Skeletal muscle cell (primary cell): Measurements from ENCODE around the gene TTLL7.
A peak's percentile ranks its signal among the peaks of the same experiment; 100 is the strongest.
"Not testable (repeated sequence)": the region's sequence is repeated elsewhere in the genome, so short reads cannot be mapped to it uniquely, and the experiment has no call there.

ENCODE experiments used
- DNase-seq: peaks from one replicate; pipeline ENCODE4 v3.0.0-alpha.2; 2010; ENCODE audit warnings: low read depth
- H3K4me3 ChIP-seq: 2 replicates; pipeline ENCODE4 v1.5.1; 2011; ENCODE audit warnings: low read depth, mild to moderate bottlenecking, control low read depth, low read length, moderate library complexity

The TTLL7 gene

GRCh38 chr1:83934550-83934949 lies 64.4 kb downstream of the TTLL7 start:
- DNase-seq = no peak
- H3K4me3 ChIP-seq = no peak overlapping the region

GRCh38 chr1:83932693-83933092 lies 66.2 kb downstream of the TTLL7 start:
- H3K4me3 ChIP-seq = no peak overlapping the region
- no peak for DNase-seq

- no peak for DNase-seq
Observed at GRCh38 chr1:83932281-83932680, 66.7 kb downstream of the TTLL7 start.

GRCh38 chr1:83931658-83932253 lies 67.2 kb downstream of the TTLL7 start:
- no peak for DNase-seq
- no peak overlapping the region for H3K4me3 ChIP-seq

More at GRCh38 chr1:83932281-83932680, 66.7 kb downstream of the TTLL7 start:
- H3K4me3 ChIP-seq = no peak overlapping the region

GRCh38 chr1:83929184-83929583 lies 69.7 kb downstream of the TTLL7 start:
- DNase-seq = peak; percentile 78
- H3K4me3 ChIP-seq = no peak overlapping the region

GRCh38 chr1:83928396-83928795 lies 70.5 kb downstream of the TTLL7 start:
- no peak overlapping the region for H3K4me3 ChIP-seq
- DNase-seq = no peak

- H3K4me3 ChIP-seq = no peak overlapping the region
- DNase-seq = no peak
Observed at GRCh38 chr1:83927701-83928100, 71.2 kb downstream of the TTLL7 start.

- no peak for DNase-seq
- H3K4me3 ChIP-seq = no peak overlapping the region
Observed at GRCh38 chr1:83927061-83927460, 71.9 kb downstream of the TTLL7 start.

- DNase-seq = no peak
- no peak overlapping the region for H3K4me3 ChIP-seq
Observed at GRCh38 chr1:83923553-83923952, 75.4 kb downstream of the TTLL7 start.

GRCh38 chr1:83922431-83922830 lies 76.5 kb downstream of the TTLL7 start:
- H3K4me3 ChIP-seq = no peak overlapping the region
- no peak for DNase-seq

GRCh38 chr1:83920320-83920719 lies 78.6 kb downstream of the TTLL7 start:
- DNase-seq = no peak
- no peak overlapping the region for H3K4me3 ChIP-seq

GRCh38 chr1:83919872-83920271 lies 79.1 kb downstream of the TTLL7 start:
- no peak for DNase-seq
- H3K4me3 ChIP-seq = no peak overlapping the region

- DNase-seq = no peak
- no peak overlapping the region for H3K4me3 ChIP-seq
Observed at GRCh38 chr1:83918688-83919285, 80.1 kb downstream of the TTLL7 start.

- DNase-seq = no peak
- H3K4me3 ChIP-seq = no peak overlapping the region
Observed at GRCh38 chr1:83917959-83918358, 81.0 kb downstream of the TTLL7 start.

GRCh38 chr1:83916094-83916493 lies 82.8 kb downstream of the TTLL7 start:
- not testable (repeated sequence) for H3K4me3 ChIP-seq, DNase-seq

GRCh38 chr1:83912876-83913275 lies 86.1 kb downstream of the TTLL7 start:
- DNase-seq = no peak
- H3K4me3 ChIP-seq = no peak overlapping the region

GRCh38 chr1:83910461-83910860 lies 88.5 kb downstream of the TTLL7 start:
- DNase-seq = peak; percentile 24
- H3K4me3 ChIP-seq = no peak overlapping the region

- no peak overlapping the region for H3K4me3 ChIP-seq
- DNase-seq = no peak
Observed at GRCh38 chr1:83909687-83910086, 89.2 kb downstream of the TTLL7 start.

- H3K4me3 ChIP-seq = no peak overlapping the region
- DNase-seq = no peak
Observed at GRCh38 chr1:83905315-83905907, 93.5 kb downstream of the TTLL7 start.

- H3K4me3 ChIP-seq = no peak overlapping the region
- peak; percentile 78 for DNase-seq
Observed at GRCh38 chr1:83901547-83902155, 97.3 kb downstream of the TTLL7 start.

- H3K4me3 ChIP-seq = no peak overlapping the region
- peak; percentile 25 for DNase-seq
Observed at GRCh38 chr1:83900524-83900923, 98.4 kb downstream of the TTLL7 start.
